GM19351 (cell line): ENCODE measurements around the gene RNF215.

ENCODE experiments used
- ATAC-seq: cut with Tn5 transposase; IDR thresholded peaks from one replicate; pipeline ENCODE4 v1.9.1; 2021; ENCODE audit warnings: mild to moderate bottlenecking, moderate library complexity; ENCODE audit not compliant: unreplicated experiment

Gene RNF215

GRCh38 chr22:30334646-30335045 is 52.6 kb downstream of the RNF215 start:
- no peak for ATAC-seq

GRCh38 chr22:30333707-30334087 is 53.5 kb downstream of the RNF215 start:
- ATAC-seq: no peak

GRCh38 chr22:30332994-30333706 is 54.1 kb downstream of the RNF215 start:
- ATAC-seq: no peak

DNA sequence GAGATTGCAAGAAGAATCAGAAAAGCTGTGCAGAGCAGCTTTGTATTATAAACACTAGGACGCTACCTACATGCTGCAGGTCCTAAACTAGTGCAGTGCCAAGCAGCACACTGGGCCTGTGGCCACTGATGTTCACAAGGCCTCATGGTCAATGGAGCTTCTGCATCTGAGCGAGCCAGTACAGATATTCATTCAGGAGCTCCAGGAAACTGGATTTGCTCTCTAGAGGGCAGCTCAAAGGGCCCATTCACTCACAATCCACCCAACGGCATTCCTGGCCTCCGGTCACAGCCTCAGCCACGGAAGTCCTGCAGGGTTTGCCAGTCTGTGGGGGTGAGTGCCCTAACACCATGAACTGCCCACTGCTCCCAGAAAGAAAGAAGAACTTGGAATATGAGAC is 54.7 kb downstream of the RNF215 start:
- no peak for ATAC-seq
